Measurements from ENCODE around the gene KCNQ4. TPM values are rescaled to one million over a fixed set of nuclear protein-coding genes. Genes with fewer than 3 reads are reported as not detected.

KCNQ4 gene
- total RNA-seq, 1 donor from 2014 or later = 2.2 TPM

- TF ChIP-seq CTCF (conservative IDR thresholded peaks at IDR 0.05; ENCODE audit: low read depth, low read length) = no peak
- DNase-seq (ENCODE audit: low read depth) = no peak
- H3K4me3 ChIP-seq (ENCODE audit: low read depth, low read length) = no peak overlapping the region
Measured at GRCh38 chr1:40748841-40749718, 34.5 kb upstream of the KCNQ4 start.

- DNase-seq (ENCODE audit: low read depth) = no peak
- no peak overlapping the region for H3K4me3 ChIP-seq (ENCODE audit: low read depth, low read length)
- TF ChIP-seq CTCF (conservative IDR thresholded peaks at IDR 0.05; ENCODE audit: low read depth, low read length) = no peak
Measured at GRCh38 chr1:40749817-40750216, 33.8 kb upstream of the KCNQ4 start.

GRCh38 chr1:40750451-40750908, 33.1 kb upstream of the KCNQ4 start:
- TF ChIP-seq CTCF (conservative IDR thresholded peaks at IDR 0.05; ENCODE audit: low read depth, low read length) = no peak
- no peak overlapping the region for H3K4me3 ChIP-seq (ENCODE audit: low read depth, low read length)
- no peak for DNase-seq (ENCODE audit: low read depth)

GRCh38 chr1:40751802-40752201, 31.8 kb upstream of the KCNQ4 start:
- H3K4me3 ChIP-seq (ENCODE audit: low read depth, low read length) = no peak overlapping the region
- DNase-seq (ENCODE audit: low read depth) = no peak
- TF ChIP-seq CTCF (conservative IDR thresholded peaks at IDR 0.05; ENCODE audit: low read depth, low read length) = no peak

- no peak for DNase-seq (ENCODE audit: low read depth)
- H3K4me3 ChIP-seq (ENCODE audit: low read depth, low read length) = no peak overlapping the region
- TF ChIP-seq CTCF (conservative IDR thresholded peaks at IDR 0.05; ENCODE audit: low read depth, low read length) = no peak
Measured at GRCh38 chr1:40753142-40753882, 30.3 kb upstream of the KCNQ4 start.

GRCh38 chr1:40754201-40754600, 29.4 kb upstream of the KCNQ4 start:
- no peak for TF ChIP-seq CTCF (conservative IDR thresholded peaks at IDR 0.05; ENCODE audit: low read depth, low read length)
- no peak overlapping the region for H3K4me3 ChIP-seq (ENCODE audit: low read depth, low read length)
- no peak for DNase-seq (ENCODE audit: low read depth)
